Bronchial epithelial cell (primary cell): ENCODE data around the gene GAL3ST1. TPM values are rescaled to one million over a fixed set of nuclear protein-coding genes. Genes with fewer than 3 reads are reported as not detected.
A peak's percentile ranks its signal among the peaks of the same experiment; 100 is the strongest.
"Not testable (repeated sequence)": the region's sequence is repeated elsewhere in the genome, so short reads cannot be mapped to it uniquely, and the experiment has no call there.

Experiments
- DNase-seq: peaks from one replicate; pipeline ENCODE4 v3.0.0-alpha.2; 2010; ENCODE audit warnings: low read depth
- FAIRE-seq: peaks from 2 replicates; lab custom pipeline; 2011; peaks lifted over from hg19 to GRCh38; lab: Jason Lieb, UNC
- H3K27me3 ChIP-seq: 2 replicates; pipeline ENCODE4 v1.5.1; 2011; ENCODE audit warnings: low read length; ENCODE audit not compliant: control insufficient read depth, insufficient read depth
- H3K36me3 ChIP-seq: 2 replicates; pipeline ENCODE4 v1.5.1; 2011; ENCODE audit warnings: low read length; ENCODE audit not compliant: control insufficient read depth, insufficient read depth
- H3K4me3 ChIP-seq: 2 replicates; pipeline ENCODE4 v1.5.1; 2011; ENCODE audit warnings: mild to moderate bottlenecking, low read depth, low read length, control low read depth
- CTCF ChIP-seq: IDR thresholded peaks from 2 replicates; pipeline ENCODE4 v1.5.1; 2011; ENCODE audit warnings: mild to moderate bottlenecking, moderate library complexity, low read length, control low read depth, inconsistent platforms; ENCODE audit not compliant: insufficient read depth, severe bottlenecking
- total RNA-seq: library from RNA; depleted of rRNA; stranded (reverse); fragments of >200 nt; gene quantifications from 2 replicates; pipeline ENCODE4 v1.2.1, GENCODE V29; 2014

The GAL3ST1 gene
- total RNA-seq, 1 donor from 2014 or later: 0.26 TPM

- Histone ChIP-seq H3K4me3 (no peak overlapping the region), H3K27me3 (peaks cover 7% of the 10 kb centered on the region)
These were observed 32.3 kb downstream of the GAL3ST1 start for GRCh38 chr22:30541961-30542810.

GRCh38 chr22:30541511-30541910, 33.0 kb downstream of the GAL3ST1 start:
- not testable (repeated sequence) for H3K27me3 ChIP-seq, FAIRE-seq, H3K36me3 ChIP-seq, H3K4me3 ChIP-seq, DNase-seq

More at GRCh38 chr22:30541961-30542810, 32.3 kb downstream of the GAL3ST1 start:
- H3K36me3 ChIP-seq: no peaks in the 10 kb centered on the region
- no peak for TF ChIP-seq CTCF
- DNase-seq (no peak), FAIRE-seq (no peak)

- Histone ChIP-seq H3K36me3 (no peaks in the 10 kb centered on the region), H3K4me3 (no peak overlapping the region), H3K27me3 (peaks cover 5% of the 10 kb centered on the region)
- DNase-seq: no peak
- no peak for TF ChIP-seq CTCF
- FAIRE-seq: no peak
These were observed 35.1 kb downstream of the GAL3ST1 start for GRCh38 chr22:30539368-30539767.

GRCh38 chr22:30538280-30538679, 36.2 kb downstream of the GAL3ST1 start:
- Histone ChIP-seq H3K36me3 (no peaks in the 10 kb centered on the region), H3K4me3 (no peak overlapping the region), H3K27me3 (peaks cover 5% of the 10 kb centered on the region)
- no peak for TF ChIP-seq CTCF
- no peak for FAIRE-seq
- peak; percentile 70 for DNase-seq

- DNase-seq: no peak
- no peaks in the 10 kb centered on the region for H3K36me3 ChIP-seq
- peaks cover 4% of the 10 kb centered on the region for H3K27me3 ChIP-seq
- no peak for FAIRE-seq
- no peak overlapping the region for H3K4me3 ChIP-seq
- no peak for TF ChIP-seq CTCF
These were observed 37.3 kb downstream of the GAL3ST1 start for GRCh38 chr22:30537083-30537731.

GRCh38 chr22:30535182-30535581, 39.3 kb downstream of the GAL3ST1 start:
- H3K36me3 ChIP-seq: no peaks in the 10 kb centered on the region
- no peak overlapping the region for H3K4me3 ChIP-seq
- no peak for TF ChIP-seq CTCF
- FAIRE-seq (no peak), DNase-seq (no peak)
- H3K27me3 ChIP-seq: no peaks in the 10 kb centered on the region
